Chondrocyte (in vitro differentiated cells): ENCODE measurements around the gene KDM4B. TPM values are rescaled to one million over a fixed set of nuclear protein-coding genes. Genes with fewer than 3 reads are reported as not detected.
A peak's percentile ranks its signal among the peaks of the same experiment; 100 is the strongest.

ENCODE experiments used
- DNase-seq: peaks from one replicate; pipeline ENCODE4 v3.0.0; 2021; ENCODE audit warnings: mixed read lengths, low spot score
- H3K27ac Mint-ChIP-seq: one replicate; pipeline ENCODE4 v1.8.0; 2021; ENCODE audit warnings: mild to moderate bottlenecking, moderate library complexity, mixed read lengths; ENCODE audit not compliant: unreplicated experiment
- H3K27me3 Mint-ChIP-seq: 2 replicates; pipeline ENCODE4 v1.8.0; 2021; ENCODE audit warnings: low read depth, mixed read lengths
- H3K36me3 Mint-ChIP-seq: 2 replicates; pipeline ENCODE4 v1.8.0; 2021; ENCODE audit warnings: low read depth, mixed read lengths
- H3K4me1 Mint-ChIP-seq: 2 replicates; pipeline ENCODE4 v1.8.0; 2021; ENCODE audit warnings: low read depth, mild to moderate bottlenecking, mixed read lengths
- H3K4me3 Mint-ChIP-seq: one replicate; pipeline ENCODE4 v1.8.0; 2021; ENCODE audit warnings: mild to moderate bottlenecking, moderate library complexity, mixed read lengths; ENCODE audit not compliant: unreplicated experiment
- H3K9me3 Mint-ChIP-seq: 2 replicates; pipeline ENCODE4 v1.8.0; 2021; ENCODE audit warnings: low read depth, mixed read lengths
- CTCF ChIP-seq: fragments of 200-600 bp; sonication (generic); IDR thresholded peaks from 2 replicates; pipeline ENCODE4 v1.5.0; 2021; ENCODE audit warnings: antibody characterized with exemption, mild to moderate bottlenecking, moderate library complexity
- total RNA-seq: library from RNA; stranded (reverse); gene quantifications from 3 replicates; pipeline ENCODE4 v1.2.1, GENCODE V29; 2021

The KDM4B gene
- total RNA-seq, 1 donor from 2014 or later: 52.2 TPM

DNA sequence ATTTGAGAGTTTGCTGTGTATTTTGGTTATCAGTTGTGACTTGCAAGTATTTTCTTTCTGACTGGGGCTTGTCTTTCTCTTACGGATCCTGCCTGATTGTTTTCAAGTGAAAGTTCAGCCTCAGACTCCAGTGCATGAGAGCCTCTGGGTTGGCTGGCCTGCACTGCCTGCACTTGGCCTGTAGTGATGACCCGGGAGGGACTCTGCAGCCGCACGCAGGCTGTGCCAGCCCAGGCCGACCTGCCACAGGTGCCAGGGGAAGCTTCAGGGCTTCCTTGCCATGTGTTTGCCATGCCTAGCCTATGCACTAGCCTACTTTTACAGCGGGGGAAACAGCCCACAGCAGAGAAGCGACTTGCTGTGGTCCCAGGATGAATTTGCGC, 77.0 kb downstream of the KDM4B start:
- H3K4me3 Mint-ChIP-seq: no peak overlapping the region
- TF ChIP-seq CTCF: no peak
- H3K27me3 Mint-ChIP-seq: no peaks in the 10 kb centered on the region
- peaks cover 8% of the 10 kb centered on the region for H3K36me3 Mint-ChIP-seq
- peak overlapping the region; percentile 71 for H3K27ac Mint-ChIP-seq
- H3K4me1 Mint-ChIP-seq: peaks cover 65% of the 10 kb centered on the region
- DNase-seq: no peak
- no peaks in the 10 kb centered on the region for H3K9me3 Mint-ChIP-seq

DNA sequence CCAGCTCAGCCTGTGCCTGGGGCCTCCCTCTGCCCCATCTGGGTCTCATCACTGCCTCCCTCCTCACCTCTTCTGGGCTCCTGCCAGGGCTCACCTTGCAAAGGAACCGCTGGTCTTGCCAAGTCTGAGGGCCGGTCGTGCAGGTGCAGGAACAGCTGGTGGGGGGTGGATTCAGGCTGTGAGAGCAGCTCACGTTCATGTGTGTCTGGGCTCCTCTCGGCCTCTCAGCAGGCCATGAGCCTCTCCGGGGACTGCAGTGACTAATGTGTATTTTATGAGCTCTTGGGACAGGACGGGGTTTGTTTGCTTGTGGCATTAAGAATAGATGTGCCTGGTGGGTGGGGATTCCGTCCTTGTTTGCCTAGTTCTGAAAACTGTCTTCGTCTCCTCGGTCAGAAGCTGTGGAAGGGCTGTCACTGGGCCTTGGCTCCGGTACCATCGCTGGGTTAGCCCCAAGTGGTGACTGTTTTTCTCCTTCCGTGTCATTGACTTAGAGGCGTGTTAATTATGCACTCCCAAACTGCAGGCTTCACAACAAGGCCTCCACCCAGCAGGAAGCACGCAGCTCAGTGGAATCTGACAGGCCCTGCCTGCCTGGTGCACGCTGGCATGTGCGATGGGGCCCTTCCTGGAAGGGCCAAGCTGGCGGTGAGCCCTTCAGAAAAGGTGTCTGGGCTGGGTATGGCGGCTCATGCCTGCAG, 77.6 kb downstream of the KDM4B start:
- no peaks in the 10 kb centered on the region for H3K27me3 Mint-ChIP-seq
- H3K9me3 Mint-ChIP-seq: no peaks in the 10 kb centered on the region
- peak overlapping the region; percentile 39 for H3K4me3 Mint-ChIP-seq
- TF ChIP-seq CTCF: no peak
- peaks cover 8% of the 10 kb centered on the region for H3K36me3 Mint-ChIP-seq
- peaks cover 65% of the 10 kb centered on the region for H3K4me1 Mint-ChIP-seq
- peak overlapping the region; percentile 90 for H3K27ac Mint-ChIP-seq
- DNase-seq: no peak

- Mint-ChIP-seq H3K27me3 (no peaks in the 10 kb centered on the region), H3K9me3 (no peaks in the 10 kb centered on the region), H3K36me3 (peaks cover 2% of the 10 kb centered on the region), H3K27ac (peak overlapping the region; percentile 90), H3K4me3 (no peak overlapping the region), H3K4me1 (peaks cover 58% of the 10 kb centered on the region)
- no peak for TF ChIP-seq CTCF
- no peak for DNase-seq
These were observed 78.5 kb downstream of the KDM4B start for GRCh38 chr19:5047251-5047935.

- Mint-ChIP-seq H3K9me3 (no peaks in the 10 kb centered on the region), H3K36me3 (peaks cover 4% of the 10 kb centered on the region), H3K27ac (peak overlapping the region; percentile 88), H3K4me1 (peaks cover 57% of the 10 kb centered on the region), H3K27me3 (no peaks in the 10 kb centered on the region), H3K4me3 (peak overlapping the region; percentile 52)
- DNase-seq: no peak
- peak; percentile 98 for TF ChIP-seq CTCF
These were observed 79.3 kb downstream of the KDM4B start for GRCh38 chr19:5048091-5048726.

DNA sequence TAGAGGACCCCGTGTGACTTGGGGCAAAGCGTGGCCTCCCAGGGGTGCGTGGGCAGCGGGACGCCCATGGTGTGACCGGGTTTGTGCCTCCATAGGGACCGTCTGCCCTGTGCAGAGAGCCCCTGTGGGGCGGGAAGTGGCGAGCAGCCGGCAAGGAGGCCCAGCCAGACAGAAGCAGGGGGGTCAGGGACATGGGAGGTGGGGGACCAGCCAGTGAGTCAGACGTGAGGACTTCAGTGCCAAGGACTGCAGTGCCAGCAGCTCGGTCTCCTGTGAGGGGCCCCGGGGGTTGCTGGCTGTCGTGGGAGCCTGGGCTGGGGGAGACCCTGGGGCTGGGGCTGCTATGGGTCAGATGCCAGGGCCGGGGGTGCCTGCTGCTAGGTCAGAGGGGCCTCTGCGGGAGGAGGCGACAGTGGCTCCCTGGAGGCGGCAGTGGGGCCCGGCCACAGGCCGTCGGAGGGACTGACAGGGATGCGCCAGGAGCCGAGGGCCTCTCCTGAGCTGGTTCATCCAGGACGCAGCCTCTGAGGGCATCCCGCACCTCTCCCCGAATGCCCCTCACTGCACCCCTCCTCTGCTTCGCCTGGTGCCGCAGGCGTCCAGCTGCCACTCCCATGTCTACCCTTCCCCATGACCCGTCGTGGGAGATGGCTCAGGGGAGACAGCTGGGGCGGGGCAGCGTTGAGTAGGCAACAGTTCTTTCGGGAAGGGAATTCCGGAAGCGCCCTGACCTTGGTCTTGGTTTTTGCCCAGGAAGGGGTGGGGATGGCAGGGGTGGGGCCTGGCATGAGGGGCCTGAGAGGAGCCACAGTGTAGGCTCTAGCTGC, 80.0 kb downstream of the KDM4B start:
- H3K4me3 Mint-ChIP-seq: peak overlapping the region; percentile 52
- H3K9me3 Mint-ChIP-seq: no peaks in the 10 kb centered on the region
- H3K27ac Mint-ChIP-seq: peak overlapping the region; percentile 88
- no peaks in the 10 kb centered on the region for H3K27me3 Mint-ChIP-seq
- peaks cover 4% of the 10 kb centered on the region for H3K36me3 Mint-ChIP-seq
- no peak for DNase-seq
- no peak for TF ChIP-seq CTCF
- H3K4me1 Mint-ChIP-seq: peaks cover 57% of the 10 kb centered on the region
